ENCODE data around the gene CDC16.

DNA sequence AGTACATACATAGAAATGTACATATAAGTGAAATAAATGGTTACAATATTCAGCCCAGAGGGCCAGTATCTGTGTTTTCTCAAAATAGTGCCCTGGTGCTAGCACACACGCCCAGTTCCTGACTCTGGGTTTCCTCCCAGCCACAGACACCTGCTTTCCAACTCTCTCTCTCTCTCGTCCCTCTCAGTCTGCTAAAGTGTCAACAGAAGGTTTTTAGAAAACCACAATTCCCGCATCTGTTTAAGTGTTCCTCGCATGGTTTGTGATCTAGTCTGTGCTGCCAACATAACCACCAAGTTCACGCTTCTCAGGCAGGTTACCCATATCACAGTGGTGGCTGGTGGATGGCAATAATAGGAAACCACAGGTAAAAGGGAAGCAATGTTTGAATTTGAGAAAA is 28.9 kb downstream of the CDC16 start:
- TF ChIP-seq, protein P1, sequence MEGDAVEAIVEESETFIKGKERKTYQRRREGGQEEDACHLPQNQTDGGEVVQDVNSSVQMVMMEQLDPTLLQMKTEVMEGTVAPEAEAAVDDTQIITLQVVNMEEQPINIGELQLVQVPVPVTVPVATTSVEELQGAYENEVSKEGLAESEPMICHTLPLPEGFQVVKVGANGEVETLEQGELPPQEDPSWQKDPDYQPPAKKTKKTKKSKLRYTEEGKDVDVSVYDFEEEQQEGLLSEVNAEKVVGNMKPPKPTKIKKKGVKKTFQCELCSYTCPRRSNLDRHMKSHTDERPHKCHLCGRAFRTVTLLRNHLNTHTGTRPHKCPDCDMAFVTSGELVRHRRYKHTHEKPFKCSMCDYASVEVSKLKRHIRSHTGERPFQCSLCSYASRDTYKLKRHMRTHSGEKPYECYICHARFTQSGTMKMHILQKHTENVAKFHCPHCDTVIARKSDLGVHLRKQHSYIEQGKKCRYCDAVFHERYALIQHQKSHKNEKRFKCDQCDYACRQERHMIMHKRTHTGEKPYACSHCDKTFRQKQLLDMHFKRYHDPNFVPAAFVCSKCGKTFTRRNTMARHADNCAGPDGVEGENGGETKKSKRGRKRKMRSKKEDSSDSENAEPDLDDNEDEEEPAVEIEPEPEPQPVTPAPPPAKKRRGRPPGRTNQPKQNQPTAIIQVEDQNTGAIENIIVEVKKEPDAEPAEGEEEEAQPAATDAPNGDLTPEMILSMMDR (conservative IDR thresholded peaks at IDR 0.05; ENCODE audit: low read length), result no peak
- TF ChIP-seq EZH2phosphoT487 (IDR thresholded peaks at IDR 0.05; ENCODE audit: borderline replicate concordance, low read depth, low read length), result no peak
